GM10266 (cell line): ENCODE results near the gene CIB2.
A peak's percentile ranks its signal among the peaks of the same experiment; 100 is the strongest.

Experiments
- DNase-seq: peaks from one replicate; pipeline ENCODE4 v3.0.0; 2012; ENCODE audit errors: extremely low spot score
- TF ChIP-seq, protein P1 (sequence below): IDR thresholded peaks from 2 replicates; pipeline ENCODE4 v1.5.1; 2012; ENCODE audit warnings: mild to moderate bottlenecking, low read depth; ENCODE audit not compliant: control insufficient read depth, insufficient read depth; ENCODE audit errors: missing control alignments

CIB2 gene

DNA sequence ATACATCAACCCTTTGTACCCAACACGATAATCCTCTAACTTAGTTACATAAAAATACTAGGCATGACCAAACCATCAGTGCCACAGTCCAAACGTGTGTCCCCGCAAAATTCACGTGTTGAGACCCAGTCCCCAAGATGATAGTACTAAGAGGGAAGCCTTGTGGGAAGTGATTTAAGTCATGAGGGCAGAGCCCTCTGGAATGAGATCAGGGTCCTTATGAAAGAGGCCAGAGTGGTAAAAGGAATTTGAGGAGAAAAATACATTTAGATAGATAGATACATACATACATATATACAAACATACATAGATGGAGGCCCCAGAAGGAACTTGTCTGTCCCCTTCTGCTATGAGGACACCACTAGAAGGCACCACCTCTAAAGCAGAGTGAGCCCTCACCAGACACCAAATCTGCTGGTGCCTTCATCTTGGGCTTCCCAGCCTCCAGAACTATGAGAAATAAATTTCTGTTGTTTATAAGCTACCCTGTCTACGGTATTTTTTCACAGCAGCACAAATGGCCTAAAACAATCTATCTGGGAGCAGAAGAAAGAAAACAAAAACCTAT is 61.7 kb downstream of the CIB2 start:
- TF ChIP-seq, protein P1, sequence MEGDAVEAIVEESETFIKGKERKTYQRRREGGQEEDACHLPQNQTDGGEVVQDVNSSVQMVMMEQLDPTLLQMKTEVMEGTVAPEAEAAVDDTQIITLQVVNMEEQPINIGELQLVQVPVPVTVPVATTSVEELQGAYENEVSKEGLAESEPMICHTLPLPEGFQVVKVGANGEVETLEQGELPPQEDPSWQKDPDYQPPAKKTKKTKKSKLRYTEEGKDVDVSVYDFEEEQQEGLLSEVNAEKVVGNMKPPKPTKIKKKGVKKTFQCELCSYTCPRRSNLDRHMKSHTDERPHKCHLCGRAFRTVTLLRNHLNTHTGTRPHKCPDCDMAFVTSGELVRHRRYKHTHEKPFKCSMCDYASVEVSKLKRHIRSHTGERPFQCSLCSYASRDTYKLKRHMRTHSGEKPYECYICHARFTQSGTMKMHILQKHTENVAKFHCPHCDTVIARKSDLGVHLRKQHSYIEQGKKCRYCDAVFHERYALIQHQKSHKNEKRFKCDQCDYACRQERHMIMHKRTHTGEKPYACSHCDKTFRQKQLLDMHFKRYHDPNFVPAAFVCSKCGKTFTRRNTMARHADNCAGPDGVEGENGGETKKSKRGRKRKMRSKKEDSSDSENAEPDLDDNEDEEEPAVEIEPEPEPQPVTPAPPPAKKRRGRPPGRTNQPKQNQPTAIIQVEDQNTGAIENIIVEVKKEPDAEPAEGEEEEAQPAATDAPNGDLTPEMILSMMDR = peak; percentile 24

DNA sequence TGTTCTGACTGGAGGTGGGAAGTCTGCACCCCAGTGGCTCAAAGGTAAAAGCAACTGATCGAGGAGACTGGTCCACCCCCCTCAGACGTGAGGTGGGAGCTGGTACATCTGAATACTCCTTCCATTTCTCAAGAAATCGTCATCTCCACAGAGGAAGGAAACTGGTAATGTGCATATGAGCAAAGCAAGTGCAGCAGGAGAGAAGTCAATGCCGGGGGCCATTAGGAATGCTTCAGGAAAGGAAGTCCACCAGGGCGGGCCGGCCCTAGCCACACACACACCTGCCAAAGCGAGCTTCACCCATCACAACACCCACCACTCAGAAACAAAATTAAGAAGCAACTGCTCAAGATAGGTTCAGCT is 62.2 kb downstream of the CIB2 start:
- TF ChIP-seq, protein P1 = no peak
- DNase-seq = no peak

More for the DNA sequence above, 61.7 kb downstream of the CIB2 start:
- DNase-seq = no peak

DNA sequence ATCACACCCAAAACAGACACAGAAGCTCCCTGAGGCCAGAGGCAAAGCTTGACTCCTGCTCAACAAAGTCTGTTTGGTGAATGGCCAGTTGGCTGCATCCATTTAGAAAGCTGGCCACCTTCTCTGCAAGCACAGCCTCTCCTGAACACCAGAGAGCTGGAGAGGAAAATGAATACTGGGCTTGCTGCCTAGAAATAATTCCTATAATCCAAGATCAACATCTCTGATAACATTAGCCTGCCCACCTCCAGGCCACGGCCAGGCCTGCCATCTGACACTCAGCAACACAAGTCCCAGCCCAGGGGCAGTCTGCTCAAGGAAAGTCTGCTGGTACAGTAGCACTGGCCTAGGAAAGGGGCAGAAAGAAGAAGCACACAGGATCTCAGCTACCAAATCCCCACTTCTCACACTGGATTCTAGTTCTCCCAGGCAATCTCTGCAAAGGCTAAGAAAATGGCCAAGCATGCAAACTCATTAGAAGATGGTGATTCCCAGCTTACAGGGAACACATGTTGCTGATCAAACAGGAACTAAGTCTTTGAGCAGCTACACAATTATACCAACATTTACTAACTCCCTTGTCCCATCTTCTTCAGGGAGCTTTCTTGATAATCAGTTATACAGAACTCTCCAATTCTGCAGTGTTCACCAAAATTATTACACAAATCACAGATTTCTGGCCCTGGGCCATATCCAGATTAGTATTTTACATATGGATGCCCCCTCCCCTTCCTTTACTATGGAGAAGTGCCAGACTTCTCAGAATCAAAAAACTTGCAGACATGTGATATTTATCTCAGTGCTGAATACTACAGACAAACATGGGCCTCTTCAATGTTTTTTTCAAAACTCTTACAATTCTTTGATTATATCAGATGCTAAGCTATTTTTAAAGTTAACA is 63.7 kb downstream of the CIB2 start:
- no peak for DNase-seq
- TF ChIP-seq, protein P1 = no peak

GRCh38 chr15:78065973-78066946 is 65.0 kb downstream of the CIB2 start:
- TF ChIP-seq, protein P1 = no peak
- DNase-seq = peak; percentile 67

GRCh38 chr15:78065284-78065872 is 65.9 kb downstream of the CIB2 start:
- no peak for DNase-seq
- TF ChIP-seq, protein P1 = no peak

DNA sequence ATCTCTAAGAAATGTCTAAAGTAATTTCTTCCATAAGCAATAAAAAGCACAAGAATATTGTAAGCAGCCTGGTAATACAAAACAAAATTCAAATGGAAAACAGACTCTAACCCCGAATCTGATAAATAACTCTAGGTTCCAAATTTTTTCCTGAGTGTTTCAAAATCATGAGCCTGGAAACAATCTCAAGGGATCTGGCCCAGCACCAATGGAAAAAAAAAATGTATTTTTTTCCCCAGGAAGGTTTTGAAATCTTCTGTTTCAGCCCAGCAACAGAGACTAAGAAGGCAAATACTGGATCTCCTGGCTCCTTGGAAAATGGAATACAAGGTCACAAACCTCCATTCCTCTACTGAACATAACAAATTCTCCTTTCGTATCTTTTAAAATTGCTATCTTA is 66.7 kb downstream of the CIB2 start:
- DNase-seq = no peak
- TF ChIP-seq, protein P1 = no peak
